IPS-20b (cell line): ENCODE results near the gene MARK3.

ENCODE experiments used
- H3K27ac ChIP-seq: one replicate; pipeline ENCODE4 v1.5.1; 2013; ENCODE audit warnings: low read length
- H3K27me3 ChIP-seq: 2 replicates; pipeline ENCODE4 v1.6.1; 2013; ENCODE audit warnings: mild to moderate bottlenecking, low read length, inconsistent platforms; ENCODE audit not compliant: insufficient read depth
- H3K36me3 ChIP-seq: 2 replicates; pipeline ENCODE4 v1.6.1; 2013; ENCODE audit warnings: low read depth, mild to moderate bottlenecking, inconsistent platforms, low read length, moderate library complexity; ENCODE audit not compliant: insufficient read depth
- H3K4me1 ChIP-seq: 2 replicates; pipeline ENCODE4 v1.6.1; 2013; ENCODE audit warnings: mild to moderate bottlenecking, control low read depth, inconsistent platforms, low read length, moderate library complexity; ENCODE audit not compliant: insufficient read depth
- H3K4me3 ChIP-seq: 2 replicates; pipeline ENCODE4 v1.5.1; 2013; ENCODE audit warnings: mild to moderate bottlenecking, low read length, inconsistent platforms
- H3K9ac ChIP-seq: 2 replicates; pipeline ENCODE4 v1.6.1; 2013; ENCODE audit warnings: low read depth, mild to moderate bottlenecking, inconsistent platforms, low read length, moderate library complexity
- H3K9me3 ChIP-seq: 2 replicates; pipeline ENCODE4 v1.6.1; 2013; ENCODE audit warnings: mild to moderate bottlenecking, low read depth, low read length, inconsistent platforms; ENCODE audit not compliant: insufficient read depth

Gene MARK3

GRCh38 chr14:103449634-103450161 is 64.5 kb downstream of the MARK3 start:
- H3K36me3 ChIP-seq = peaks cover 8% of the 10 kb centered on the region; the same call in 1 of the 2 replicates
- H3K27ac ChIP-seq = no peak overlapping the region
- H3K9me3 ChIP-seq = no peaks in the 10 kb centered on the region
- peaks cover 4% of the 10 kb centered on the region; the same call in 1 of the 2 replicates for H3K4me1 ChIP-seq
- H3K4me3 ChIP-seq = no peak overlapping the region
- H3K27me3 ChIP-seq = no peaks in the 10 kb centered on the region
- no peak overlapping the region for H3K9ac ChIP-seq

DNA sequence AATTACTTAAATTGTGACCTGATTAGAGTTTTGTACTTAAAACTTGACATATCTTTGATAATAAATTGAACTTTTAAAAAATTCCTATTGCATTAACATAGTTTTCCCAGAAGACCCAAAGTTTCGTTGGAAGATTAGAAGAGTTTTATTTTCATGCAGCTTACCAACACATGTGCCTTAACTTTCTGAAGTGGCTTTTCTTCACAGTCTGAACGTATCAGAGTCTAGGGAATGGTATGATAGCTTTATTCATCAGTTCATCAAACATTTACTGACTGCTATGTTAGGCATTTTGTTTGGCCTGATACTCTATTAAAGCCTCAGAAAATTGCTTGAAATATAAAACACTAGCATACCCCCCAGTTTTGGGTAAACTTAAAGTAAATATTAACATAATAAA is 65.2 kb downstream of the MARK3 start:
- Histone ChIP-seq H3K27ac (no peak overlapping the region), H3K4me1 (no peaks in the 10 kb centered on the region), H3K9me3 (no peaks in the 10 kb centered on the region), H3K27me3 (no peaks in the 10 kb centered on the region), H3K9ac (no peak overlapping the region), H3K4me3 (no peak overlapping the region), H3K36me3 (peaks cover 8% of the 10 kb centered on the region; the same call in 1 of the 2 replicates)

DNA sequence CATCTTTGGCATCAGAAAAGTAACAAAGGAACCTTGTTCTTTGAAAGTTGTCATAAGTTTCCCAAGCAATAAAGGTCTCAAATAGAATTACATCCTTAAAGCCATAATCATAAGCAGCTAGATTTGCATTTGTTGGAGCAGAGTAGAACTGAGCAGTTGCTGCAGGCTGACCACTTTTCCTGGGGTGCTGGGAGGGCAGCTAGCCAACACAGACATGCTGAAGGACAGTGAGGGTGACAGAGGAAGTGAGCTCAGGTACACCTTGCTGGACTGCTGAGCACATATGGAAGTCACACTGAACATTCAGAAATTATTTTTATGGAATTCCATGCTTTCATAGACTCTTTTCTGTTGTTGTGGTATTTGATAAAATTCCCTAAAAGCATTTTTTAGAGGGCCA is 66.2 kb downstream of the MARK3 start:
- Histone ChIP-seq H3K27me3 (no peaks in the 10 kb centered on the region), H3K36me3 (peaks cover 8% of the 10 kb centered on the region; the same call in 1 of the 2 replicates), H3K4me1 (no peaks in the 10 kb centered on the region), H3K4me3 (no peak overlapping the region), H3K9ac (no peak overlapping the region), H3K9me3 (no peaks in the 10 kb centered on the region), H3K27ac (no peak overlapping the region)

DNA sequence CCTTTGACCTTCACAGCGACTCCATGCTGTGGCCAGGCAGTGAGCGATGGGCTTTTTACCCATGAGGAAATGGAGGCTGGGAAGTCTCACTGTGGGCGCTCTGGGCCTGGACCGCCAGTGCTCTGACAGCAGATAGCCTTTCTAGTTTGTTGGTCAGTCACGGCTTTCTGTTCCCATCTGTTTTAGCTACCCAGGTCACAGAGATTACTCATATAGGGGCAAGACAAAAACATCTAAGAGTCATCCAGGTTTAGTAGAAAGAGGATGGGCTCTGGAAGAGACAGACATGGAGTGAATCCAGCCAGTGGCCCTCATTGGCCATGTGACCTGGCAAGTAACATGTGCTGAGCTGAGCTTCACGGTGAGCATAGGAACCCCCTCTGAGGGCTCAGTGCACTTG is 68.6 kb downstream of the MARK3 start:
- H3K9ac ChIP-seq = no peak overlapping the region
- no peaks in the 10 kb centered on the region for H3K27me3 ChIP-seq
- H3K27ac ChIP-seq = no peak overlapping the region
- H3K4me1 ChIP-seq = no peaks in the 10 kb centered on the region
- H3K9me3 ChIP-seq = no peaks in the 10 kb centered on the region
- no peak overlapping the region for H3K4me3 ChIP-seq
- peaks cover 15% of the 10 kb centered on the region; the same call in 1 of the 2 replicates for H3K36me3 ChIP-seq

- H3K27me3 ChIP-seq = no peaks in the 10 kb centered on the region
- H3K27ac ChIP-seq = no peak overlapping the region
- peaks cover 20% of the 10 kb centered on the region for H3K36me3 ChIP-seq
- no peak overlapping the region for H3K4me3 ChIP-seq
- H3K9me3 ChIP-seq = no peaks in the 10 kb centered on the region
- no peaks in the 10 kb centered on the region for H3K4me1 ChIP-seq
- no peak overlapping the region for H3K9ac ChIP-seq
Observed at GRCh38 chr14:103456167-103456835, 71.1 kb downstream of the MARK3 start.

DNA sequence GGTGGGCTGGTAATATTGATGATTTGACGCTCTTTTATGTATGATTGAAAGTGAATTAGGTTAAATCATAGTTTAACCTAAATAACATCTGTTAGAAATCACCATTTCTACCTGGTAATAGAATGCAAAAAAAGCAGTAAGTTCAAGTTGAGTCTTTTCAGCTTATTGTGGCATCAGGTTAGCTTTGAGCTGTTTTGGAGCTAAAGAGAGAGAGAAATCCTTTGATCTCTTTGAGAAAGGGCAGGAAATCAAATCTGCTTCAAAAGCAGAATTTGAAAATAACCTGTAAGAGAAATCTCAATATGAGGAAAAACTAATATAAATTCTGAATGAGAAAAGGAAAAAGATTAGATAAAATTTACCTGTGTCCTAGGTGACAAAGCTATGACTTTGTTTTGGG is 75.2 kb downstream of the MARK3 start:
- Histone ChIP-seq H3K27ac (no peak overlapping the region), H3K9me3 (no peaks in the 10 kb centered on the region), H3K4me3 (no peak overlapping the region), H3K4me1 (no peaks in the 10 kb centered on the region), H3K9ac (no peak overlapping the region), H3K36me3 (peaks cover 41% of the 10 kb centered on the region), H3K27me3 (no peaks in the 10 kb centered on the region)

GRCh38 chr14:103463149-103463548 is 77.9 kb downstream of the MARK3 start:
- Histone ChIP-seq H3K27ac (no peak overlapping the region), H3K4me3 (no peak overlapping the region), H3K9me3 (no peaks in the 10 kb centered on the region), H3K9ac (no peak overlapping the region), H3K36me3 (peaks cover 62% of the 10 kb centered on the region), H3K27me3 (no peaks in the 10 kb centered on the region), H3K4me1 (no peaks in the 10 kb centered on the region)

DNA sequence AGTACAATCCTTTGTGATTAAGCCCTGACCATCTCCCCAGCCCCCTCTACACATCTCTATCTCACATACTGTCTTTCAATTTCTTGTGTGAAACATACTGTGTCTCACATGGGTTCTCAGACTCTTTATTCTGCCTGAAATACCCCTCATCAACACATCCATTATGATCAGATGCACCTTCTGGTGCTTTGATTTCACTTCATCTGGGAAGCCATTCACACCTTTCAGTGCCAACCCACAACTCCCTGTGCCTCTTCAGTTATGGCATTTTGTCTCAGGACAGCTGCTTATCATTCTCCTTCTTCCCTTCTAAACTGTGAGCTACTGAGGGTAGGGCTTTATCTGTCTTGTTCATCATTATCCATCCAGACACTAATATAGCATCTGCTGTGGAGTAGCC is 78.6 kb downstream of the MARK3 start:
- Histone ChIP-seq H3K4me3 (no peak overlapping the region), H3K27me3 (no peaks in the 10 kb centered on the region), H3K9me3 (no peaks in the 10 kb centered on the region), H3K27ac (no peak overlapping the region), H3K4me1 (no peaks in the 10 kb centered on the region), H3K9ac (no peak overlapping the region), H3K36me3 (peaks cover 64% of the 10 kb centered on the region)

GRCh38 chr14:103472939-103473338 is 87.7 kb downstream of the MARK3 start:
- Histone ChIP-seq H3K27ac (no peak overlapping the region), H3K9me3 (no peaks in the 10 kb centered on the region), H3K9ac (no peak overlapping the region), H3K36me3 (peaks cover 81% of the 10 kb centered on the region), H3K27me3 (no peaks in the 10 kb centered on the region), H3K4me1 (no peaks in the 10 kb centered on the region), H3K4me3 (no peak overlapping the region)

DNA sequence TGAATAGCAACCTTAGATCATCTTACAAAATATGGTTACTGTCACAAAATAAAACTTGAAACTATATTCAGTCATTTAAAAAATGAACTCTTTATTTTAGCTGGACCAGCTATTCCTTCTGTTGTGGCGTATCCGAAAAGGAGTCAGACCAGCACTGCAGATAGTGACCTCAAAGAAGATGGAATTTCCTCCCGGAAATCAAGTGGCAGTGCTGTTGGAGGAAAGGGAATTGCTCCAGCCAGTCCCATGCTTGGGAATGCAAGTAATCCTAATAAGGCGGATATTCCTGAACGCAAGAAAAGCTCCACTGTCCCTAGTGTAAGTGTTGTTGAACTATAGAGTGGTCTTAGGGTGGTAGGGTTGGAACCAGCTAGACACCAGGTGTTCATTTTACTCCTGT is 89.7 kb downstream of the MARK3 start:
- no peaks in the 10 kb centered on the region for H3K4me1 ChIP-seq
- no peak overlapping the region for H3K9ac ChIP-seq
- H3K27me3 ChIP-seq = no peaks in the 10 kb centered on the region
- no peak overlapping the region for H3K27ac ChIP-seq
- H3K36me3 ChIP-seq = peaks cover 76% of the 10 kb centered on the region
- H3K4me3 ChIP-seq = no peak overlapping the region
- no peaks in the 10 kb centered on the region for H3K9me3 ChIP-seq

- H3K27me3 ChIP-seq = no peaks in the 10 kb centered on the region
- no peak overlapping the region for H3K9ac ChIP-seq
- peaks cover 79% of the 10 kb centered on the region for H3K36me3 ChIP-seq
- no peaks in the 10 kb centered on the region for H3K9me3 ChIP-seq
- H3K4me1 ChIP-seq = no peaks in the 10 kb centered on the region
- H3K4me3 ChIP-seq = no peak overlapping the region
- no peak overlapping the region for H3K27ac ChIP-seq
Observed at GRCh38 chr14:103476065-103476464, 90.8 kb downstream of the MARK3 start.

DNA sequence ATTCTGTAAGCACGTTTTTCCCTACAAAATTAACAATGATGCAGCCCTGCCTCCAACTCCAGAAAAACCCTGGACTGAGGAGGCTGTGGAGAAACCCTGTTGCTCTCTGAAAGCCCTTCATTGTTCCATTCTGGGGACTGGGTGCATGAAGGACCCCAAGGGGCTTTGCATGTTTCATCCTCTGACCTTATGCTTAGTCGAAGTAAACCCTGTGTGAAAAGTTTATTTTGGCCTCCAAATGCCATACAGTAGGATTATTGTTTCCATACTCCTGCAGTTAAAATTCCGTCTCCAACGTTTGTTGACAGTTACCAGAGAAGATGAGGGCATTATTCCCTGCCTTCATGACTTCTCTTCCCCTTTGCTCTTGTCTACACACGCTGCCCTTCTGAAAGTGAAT is 91.4 kb downstream of the MARK3 start:
- Histone ChIP-seq H3K4me1 (no peaks in the 10 kb centered on the region), H3K36me3 (peaks cover 78% of the 10 kb centered on the region), H3K27me3 (no peaks in the 10 kb centered on the region), H3K9ac (no peak overlapping the region), H3K27ac (no peak overlapping the region), H3K9me3 (no peaks in the 10 kb centered on the region), H3K4me3 (no peak overlapping the region)
